Suprapubic skin (tissue), 4 donors: ENCODE results near the gene MTREX. TPM values are rescaled to one million over a fixed set of nuclear protein-coding genes. Genes with fewer than 3 reads are reported as not detected.

ENCODE experiments used
- DNase-seq, 2 donors: peaks; one replicate each; pipeline ENCODE4 v3.0.0-alpha.2; 2019; ENCODE audit warnings: low spot score in 2 of 2
- H3K27ac ChIP-seq: fragments of 200-600 bp; sonication (generic); one replicate; pipeline ENCODE4 v1.5.1; 2019
- H3K27me3 ChIP-seq: fragments of 200-600 bp; sonication (generic); one replicate; pipeline ENCODE4 v1.5.1; 2019
- H3K36me3 ChIP-seq: fragments of 200-600 bp; sonication (generic); one replicate; pipeline ENCODE4 v1.5.1; 2019
- H3K4me1 ChIP-seq: fragments of 200-600 bp; sonication (generic); one replicate; pipeline ENCODE4 v1.5.1; 2019
- H3K4me3 ChIP-seq: fragments of 200-600 bp; sonication (generic); one replicate; pipeline ENCODE4 v1.5.1; 2019; ENCODE audit warnings: mild to moderate bottlenecking
- H3K9me3 ChIP-seq: fragments of 200-600 bp; sonication (generic); one replicate; pipeline ENCODE4 v1.5.1; 2019
- CTCF ChIP-seq, 2 donors: fragments of 200-600 bp in 1 of 2; fragments of 450-650 bp in 1 of 2; sonication (generic) in 1 of 2; IDR thresholded peaks; one replicate each; pipeline ENCODE4 v1.5.1; 2016 to 2019; ENCODE audit warnings: antibody characterized with exemption in 2 of 2, mild to moderate bottlenecking in 1 of 2, moderate library complexity in 1 of 2
- EP300 ChIP-seq: sonication (generic); formaldehyde crosslinking; IDR thresholded peaks from one replicate; pipeline ENCODE4 v1.6.1; 2017; ENCODE audit warnings: antibody characterized with exemption
- POLR2A ChIP-seq, 2 donors: fragments of 450-650 bp; IDR thresholded peaks; one replicate each; pipeline ENCODE4 v1.6.1; 2017; ENCODE audit warnings: antibody characterized with exemption in 2 of 2, mild to moderate bottlenecking in 2 of 2, moderate library complexity in 2 of 2
- POLR2AphosphoS5 ChIP-seq, 3 donors: sonication (generic); formaldehyde crosslinking; IDR thresholded peaks; one replicate each; pipeline ENCODE4 v1.6.1; 2017; ENCODE audit warnings: antibody characterized with exemption in 3 of 3
- WGBS: methylation state at CpG from one replicate; pipeline ENCODE4 v1.1.5; 2018; 5-methylcytosine and 5-hydroxymethylcytosine counted together
- total RNA-seq, 4 donors: library from RNA; depleted of rRNA; stranded (reverse); fragments of >200 nt; gene quantifications; one replicate each; pipeline ENCODE4 v1.1.0, GENCODE V29; 2016

The MTREX gene
- total RNA-seq, 4 donors from 2014 or later = 50.0 to 131 (median 70.8) TPM

- WGBS = 46% methylated on average over 4 of the region's 4 CpGs
- Histone ChIP-seq H3K4me1 (peaks cover 38% of the 10 kb centered on the region), H3K9me3 (no peaks in the 10 kb centered on the region), H3K4me3 (no peak overlapping the region), H3K27ac (no peak overlapping the region), H3K27me3 (no peaks in the 10 kb centered on the region), H3K36me3 (peaks cover 10% of the 10 kb centered on the region)
- TF ChIP-seq CTCF (IDR thresholded peaks at IDR 0.05) (no peak), POLR2AphosphoS5 (IDR thresholded peaks at IDR 0.05) (no peak), POLR2A (IDR thresholded peaks at IDR 0.05) (no peak), EP300 (no peak)
- no peak for DNase-seq
These were observed 4.5 kb upstream of the MTREX start for GRCh38 chr5:55303238-55303690.

- TF ChIP-seq POLR2AphosphoS5 (IDR thresholded peaks at IDR 0.05) (no peak), CTCF (IDR thresholded peaks at IDR 0.05) (no peak), EP300 (no peak), POLR2A (IDR thresholded peaks at IDR 0.05) (no peak)
- Histone ChIP-seq H3K9me3 (no peaks in the 10 kb centered on the region), H3K4me3 (no peak overlapping the region), H3K36me3 (peaks cover 10% of the 10 kb centered on the region), H3K27ac (no peak overlapping the region), H3K27me3 (no peaks in the 10 kb centered on the region), H3K4me1 (peaks cover 51% of the 10 kb centered on the region)
- no peak for DNase-seq
- 85% methylated on average over 6 of the region's 6 CpGs for WGBS
These were observed 3.2 kb upstream of the MTREX start for GRCh38 chr5:55304584-55304983.

- Histone ChIP-seq H3K36me3 (peaks cover 10% of the 10 kb centered on the region), H3K9me3 (no peaks in the 10 kb centered on the region), H3K27me3 (no peaks in the 10 kb centered on the region), H3K27ac (no peak overlapping the region), H3K4me1 (peaks cover 58% of the 10 kb centered on the region), H3K4me3 (peak overlapping the region; percentile 88)
- 67% methylated on average over 4 of the region's 4 CpGs for WGBS
- TF ChIP-seq POLR2A (IDR thresholded peaks at IDR 0.05) (no peak), CTCF (IDR thresholded peaks at IDR 0.05) (no peak), EP300 (no peak), POLR2AphosphoS5 (IDR thresholded peaks at IDR 0.05) (no peak)
- no peak for DNase-seq
These were observed 2.4 kb upstream of the MTREX start for GRCh38 chr5:55305345-55305744.

GRCh38 chr5:55306641-55307382 is 977 bp upstream of the MTREX start:
- no peaks in the 10 kb centered on the region for H3K27me3 ChIP-seq
- no peaks in the 10 kb centered on the region for H3K9me3 ChIP-seq
- H3K4me3 ChIP-seq = peak overlapping the region; percentile 88
- DNase-seq = no peak
- peak overlapping the region; percentile 95 for H3K27ac ChIP-seq
- TF ChIP-seq POLR2AphosphoS5 (IDR thresholded peaks at IDR 0.05) (no peak), CTCF (IDR thresholded peaks at IDR 0.05) (no peak), POLR2A (IDR thresholded peaks at IDR 0.05) (no peak), EP300 (no peak)
- H3K4me1 ChIP-seq = peaks cover 70% of the 10 kb centered on the region
- H3K36me3 ChIP-seq = no peaks in the 10 kb centered on the region
- WGBS = 5% methylated on average over 12 of the region's 12 CpGs

- no peaks in the 10 kb centered on the region for H3K36me3 ChIP-seq
These were observed 556 bp downstream of the MTREX start for GRCh38 chr5:55308254-55308836.

More at GRCh38 chr5:55308254-55308836, 556 bp downstream of the MTREX start:
- Histone ChIP-seq H3K27me3 (no peaks in the 10 kb centered on the region), H3K27ac (peak overlapping the region; percentile 95), H3K9me3 (no peaks in the 10 kb centered on the region), H3K4me3 (peak overlapping the region; percentile 88), H3K4me1 (peaks cover 71% of the 10 kb centered on the region)
- no peak for TF ChIP-seq POLR2A (IDR thresholded peaks at IDR 0.05)
- no peak for TF ChIP-seq CTCF (IDR thresholded peaks at IDR 0.05)
- no peak for TF ChIP-seq EP300
- TF ChIP-seq POLR2AphosphoS5 (IDR thresholded peaks at IDR 0.05) = no peak
- 2% methylated on average over 13 of the region's 13 CpGs for WGBS
- DNase-seq = no peak
